ENCODE results near the gene COL4A4. TPM values are rescaled to one million over a fixed set of nuclear protein-coding genes. Genes with fewer than 3 reads are reported as not detected.
"Not testable (repeated sequence)": the region's sequence is repeated elsewhere in the genome, so short reads cannot be mapped to it uniquely, and the experiment has no call there.

Gene COL4A4
- total RNA-seq, 2 experiments from 2014 or later, result not detected

GRCh38 chr2:227097495-227098161 is 66.4 kb downstream of the COL4A4 start:
- no peak for ATAC-seq
- POLR2A ChIA-PET, result no interaction called here
- Mint-ChIP-seq H3K36me3 (ENCODE audit: low read depth) (no peaks in the 10 kb centered on the region), H3K27me3 (no peaks in the 10 kb centered on the region), H3K27ac (no peak overlapping the region), H3K9me3 (no peaks in the 10 kb centered on the region), H3K4me3 (no peak overlapping the region), H3K4me1 (ENCODE audit: low read depth) (no peaks in the 10 kb centered on the region)
- DNase-seq, result no peak
- TF ChIP-seq, protein P1, sequence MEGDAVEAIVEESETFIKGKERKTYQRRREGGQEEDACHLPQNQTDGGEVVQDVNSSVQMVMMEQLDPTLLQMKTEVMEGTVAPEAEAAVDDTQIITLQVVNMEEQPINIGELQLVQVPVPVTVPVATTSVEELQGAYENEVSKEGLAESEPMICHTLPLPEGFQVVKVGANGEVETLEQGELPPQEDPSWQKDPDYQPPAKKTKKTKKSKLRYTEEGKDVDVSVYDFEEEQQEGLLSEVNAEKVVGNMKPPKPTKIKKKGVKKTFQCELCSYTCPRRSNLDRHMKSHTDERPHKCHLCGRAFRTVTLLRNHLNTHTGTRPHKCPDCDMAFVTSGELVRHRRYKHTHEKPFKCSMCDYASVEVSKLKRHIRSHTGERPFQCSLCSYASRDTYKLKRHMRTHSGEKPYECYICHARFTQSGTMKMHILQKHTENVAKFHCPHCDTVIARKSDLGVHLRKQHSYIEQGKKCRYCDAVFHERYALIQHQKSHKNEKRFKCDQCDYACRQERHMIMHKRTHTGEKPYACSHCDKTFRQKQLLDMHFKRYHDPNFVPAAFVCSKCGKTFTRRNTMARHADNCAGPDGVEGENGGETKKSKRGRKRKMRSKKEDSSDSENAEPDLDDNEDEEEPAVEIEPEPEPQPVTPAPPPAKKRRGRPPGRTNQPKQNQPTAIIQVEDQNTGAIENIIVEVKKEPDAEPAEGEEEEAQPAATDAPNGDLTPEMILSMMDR (IDR thresholded peaks at IDR 0.05), result no peak
- CTCF ChIA-PET, result interaction anchor here (1.2 kb wide), 1 partner anchor 9 kb away, joined by 4 read pairs; no protein-coding TSS in a partner anchor
- intact Hi-C loops (cut with micrococcal nuclease), result no loop called here

DNA sequence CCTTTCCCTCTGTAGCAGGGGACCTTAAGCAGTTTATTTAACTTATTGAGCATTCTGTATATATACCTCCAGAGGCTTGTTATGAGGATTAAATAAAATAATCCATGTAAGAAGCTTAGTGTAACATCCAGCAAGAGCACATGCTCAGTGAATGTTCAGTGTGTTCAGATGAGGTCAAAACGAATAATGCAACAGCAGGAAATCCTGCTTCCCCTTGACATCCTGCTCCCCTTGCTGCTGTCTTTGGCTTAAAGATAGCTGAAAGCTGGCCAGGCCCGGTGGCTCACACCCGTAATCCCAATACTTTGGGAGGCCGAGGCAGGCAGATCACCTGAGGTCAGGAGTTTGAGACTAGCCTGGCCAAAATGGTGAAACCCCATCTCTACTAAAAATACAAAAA is 68.7 kb downstream of the COL4A4 start:
- ATAC-seq, result no peak

GRCh38 chr2:227082286-227082685 is 81.7 kb downstream of the COL4A4 start:
- POLR2A ChIA-PET, result no interaction called here
- Mint-ChIP-seq H3K27me3 (peaks cover 10% of the 10 kb centered on the region), H3K9me3 (no peaks in the 10 kb centered on the region), H3K27ac (no peak overlapping the region), H3K4me1 (ENCODE audit: low read depth) (no peaks in the 10 kb centered on the region), H3K4me3 (no peak overlapping the region), H3K36me3 (ENCODE audit: low read depth) (no peaks in the 10 kb centered on the region)
- TF ChIP-seq, protein P1 (IDR thresholded peaks at IDR 0.05), result no peak
- CTCF ChIA-PET, result interaction anchor here (1.0 kb wide), 1 partner anchor 10 kb away, joined by 4 read pairs; no protein-coding TSS in a partner anchor
- no peak for DNase-seq
- intact Hi-C loops (cut with micrococcal nuclease), result no loop called here
- ATAC-seq, result no peak

More for the DNA sequence above, 68.7 kb downstream of the COL4A4 start:
- Mint-ChIP-seq H3K4me3 (no peak overlapping the region), H3K4me1 (ENCODE audit: low read depth) (no peaks in the 10 kb centered on the region), H3K9me3 (no peaks in the 10 kb centered on the region), H3K27ac (no peak overlapping the region), H3K36me3 (ENCODE audit: low read depth) (no peaks in the 10 kb centered on the region), H3K27me3 (no peaks in the 10 kb centered on the region)
- POLR2A ChIA-PET, result no interaction called here
- TF ChIP-seq, protein P1 (IDR thresholded peaks at IDR 0.05), result no peak
- intact Hi-C loops (cut with micrococcal nuclease), result no loop called here
- CTCF ChIA-PET, result interaction anchor here (2.1 kb wide), 1 partner anchor 62 kb away, joined by 6 read pairs; no protein-coding TSS in a partner anchor
- no peak for DNase-seq

GRCh38 chr2:227079726-227080125 is 84.3 kb downstream of the COL4A4 start:
- no peak overlapping the region for H3K4me3 Mint-ChIP-seq

DNA sequence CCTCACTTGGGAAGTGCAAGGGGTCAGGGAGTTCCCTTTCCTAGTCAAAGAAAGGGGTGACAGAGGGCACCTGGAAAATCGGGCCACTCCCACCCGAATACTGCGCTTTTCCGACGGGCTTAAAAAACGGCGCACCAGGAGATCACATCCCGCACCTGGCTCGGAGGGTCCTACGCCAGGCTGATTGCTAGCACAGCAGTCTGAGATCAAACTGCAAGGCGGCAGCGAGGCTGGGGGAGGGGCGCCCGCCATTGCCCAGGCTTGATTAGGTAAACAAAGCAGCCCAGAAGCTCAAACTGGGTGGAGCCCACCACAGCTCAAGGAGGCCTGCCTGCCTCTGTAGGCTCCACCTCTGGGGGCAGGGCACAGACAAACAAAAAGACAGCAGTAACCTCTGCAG is 98.9 kb downstream of the COL4A4 start:
- DNase-seq; H3K4me3 Mint-ChIP-seq; H3K27ac Mint-ChIP-seq; intact Hi-C loops (cut with micrococcal nuclease); CTCF ChIA-PET; H3K4me1 Mint-ChIP-seq (ENCODE audit: low read depth); H3K9me3 Mint-ChIP-seq; POLR2A ChIA-PET; H3K36me3 Mint-ChIP-seq (ENCODE audit: low read depth); ATAC-seq; H3K27me3 Mint-ChIP-seq: not testable (repeated sequence)

More at GRCh38 chr2:227079726-227080125, 84.3 kb downstream of the COL4A4 start:
- Mint-ChIP-seq H3K9me3 (no peaks in the 10 kb centered on the region), H3K36me3 (ENCODE audit: low read depth) (no peaks in the 10 kb centered on the region), H3K27me3 (peaks cover 6% of the 10 kb centered on the region), H3K4me1 (ENCODE audit: low read depth) (no peaks in the 10 kb centered on the region), H3K27ac (no peak overlapping the region)
- TF ChIP-seq, protein P1 (IDR thresholded peaks at IDR 0.05), result no peak
- CTCF ChIA-PET, result interaction anchor here (1.9 kb wide), 1 partner anchor 159 kb away, joined by 5 read pairs; no protein-coding TSS in a partner anchor
- POLR2A ChIA-PET, result interaction anchor here (0.6 to 1.0 kb wide), 2 partner anchors 47 to 751 kb away, joined by 3 read pairs; no protein-coding TSS in a partner anchor
- intact Hi-C loops (cut with micrococcal nuclease), result no loop called here
- DNase-seq, result no peak
- ATAC-seq, result no peak

Measured in activated CD8-positive, alpha-beta T cell treated with anti-CD3 and anti-CD28 coated beads for 36 hours (primary cell).